Liver (tissue), 3 donors: ENCODE data around the gene SLC25A19.

Source experiments
- CTCF ChIP-seq: fragments of 150-350 bp; IDR thresholded peaks from 2 replicates; pipeline ENCODE4 v1.5.1; 2017; ENCODE audit warnings: improper control_type of control experiment, low read depth, low read length; ENCODE audit not compliant: missing input control
- TF ChIP-seq, protein P1 (sequence below): IDR thresholded peaks from 2 replicates; pipeline ENCODE4 v1.6.1; 2016; ENCODE audit warnings: antibody characterized with exemption
- donor health status: healthy.
- donor health status: healthy.

DNA sequence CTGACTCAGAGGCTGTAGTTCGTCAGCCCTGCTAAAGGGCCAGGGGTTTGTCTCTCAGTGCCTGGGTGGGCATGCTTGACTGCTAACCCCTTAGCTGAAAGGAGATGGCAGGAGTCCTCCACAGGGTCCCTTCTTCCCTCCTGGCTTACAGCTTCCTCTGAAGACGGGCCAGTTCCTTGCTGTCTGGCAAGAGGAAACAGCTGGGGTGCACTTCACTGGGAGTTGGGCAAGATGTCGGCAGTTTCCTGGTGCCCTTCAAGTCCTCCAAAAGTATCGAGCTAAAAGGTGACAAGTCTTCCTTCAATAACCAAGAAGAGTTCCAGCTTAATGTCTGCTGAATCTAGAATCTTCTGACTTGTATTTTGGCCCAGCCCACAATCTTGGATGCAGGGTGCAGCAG is 60.4 kb downstream of the SLC25A19 start:
- TF ChIP-seq, protein P1, sequence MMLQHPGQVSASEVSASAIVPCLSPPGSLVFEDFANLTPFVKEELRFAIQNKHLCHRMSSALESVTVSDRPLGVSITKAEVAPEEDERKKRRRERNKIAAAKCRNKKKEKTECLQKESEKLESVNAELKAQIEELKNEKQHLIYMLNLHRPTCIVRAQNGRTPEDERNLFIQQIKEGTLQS, result no peak
- TF ChIP-seq CTCF, result no peak
